Stomach (tissue), 19 donors: Measurements from ENCODE around the gene NDUFA8. TPM values are rescaled to one million over a fixed set of nuclear protein-coding genes. Genes with fewer than 3 reads are reported as not detected.

Experiments used
- DNase-seq, 2 donors: peaks; one replicate each; pipeline versions ENCODE4 v3.0.0 to v3.0.0-alpha.2; 2013 to 2019
- H3K27ac ChIP-seq, 5 donors: fragments of 200-600 bp in 4 of 5; sonication (generic) in 4 of 5; one replicate each; pipeline ENCODE4 v1.5.1; 2013 to 2019; ENCODE audit warnings: mild to moderate bottlenecking in 1 of 5, moderate library complexity in 1 of 5
- H3K27me3 ChIP-seq, 3 donors: fragments of 200-600 bp; sonication (generic); one replicate each; pipeline ENCODE4 v1.5.1; 2017 to 2019; ENCODE audit warnings: mixed run types in 1 of 3
- H3K36me3 ChIP-seq, 4 donors: fragments of 200-600 bp; sonication (generic); 1 replicate in 3 of 4; 2 replicates in 1 of 4; pipeline ENCODE4 v1.5.1; 2016 to 2019
- H3K4me1 ChIP-seq, 4 donors: fragments of 200-600 bp; sonication (generic); one replicate each; pipeline ENCODE4 v1.5.1; 2016 to 2019
- H3K4me3 ChIP-seq, 4 donors: fragments of 200-600 bp; sonication (generic) in 3 of 4; one replicate each; pipeline ENCODE4 v1.5.1; 2016 to 2019; ENCODE audit warnings: mild to moderate bottlenecking in 1 of 4
- H3K9me3 ChIP-seq, 4 donors: fragments of 200-600 bp; sonication (generic); one replicate each; pipeline ENCODE4 v1.5.1; 2016 to 2019
- CTCF ChIP-seq, 7 experiments: fragments of 450-650 bp in 4 of 7; fragments of 200-600 bp in 3 of 7; sonication (generic) in 3 of 7; IDR thresholded peaks; one replicate each; pipeline ENCODE4 v1.5.1; 2016 to 2019; ENCODE audit warnings: antibody characterized with exemption in 7 of 7, control low read depth in 2 of 7, mild to moderate bottlenecking in 1 of 7
- EP300 ChIP-seq: sonication (generic); formaldehyde crosslinking; IDR thresholded peaks from one replicate; pipeline ENCODE4 v1.6.1; 2017; ENCODE audit warnings: antibody characterized with exemption
- POLR2A ChIP-seq, 4 donors: fragments of 450-650 bp; IDR thresholded peaks; one replicate each; pipeline ENCODE4 v1.6.1; 2016; ENCODE audit warnings: antibody characterized with exemption in 4 of 4, control low read depth in 2 of 4, mild to moderate bottlenecking in 1 of 4, moderate library complexity in 1 of 4
- POLR2AphosphoS5 ChIP-seq, 3 donors: sonication (generic); formaldehyde crosslinking; IDR thresholded peaks; one replicate each; pipeline ENCODE4 v1.6.1; 2016; ENCODE audit warnings: antibody characterized with exemption in 3 of 3
- WGBS, 5 donors: extraction: QIAGEN DNeasy Blood & Tissue Kit in 3 of 5; methylation state at CpG; one replicate each; pipeline versions ENCODE4 v1.1.5 to v1.1.7; 2013 to 2018; 5-methylcytosine and 5-hydroxymethylcytosine counted together
- intact Hi-C: fragments of 100-400 bp; cut with DNase I; formaldehyde crosslinking; loops from one replicate; pipeline ENCODE4 v1.15.1; 2023; ENCODE audit warnings: low total_unique reads
- long read RNA-seq, 10 donors: transcript quantifications; one replicate each; lab custom pipeline, GENCODE V29; 2026
- polyA plus RNA-seq, 3 donors: library from polyadenylated mRNA; stranded (reverse); fragments of 200-250 nt; gene quantifications; one replicate each; pipeline ENCODE4 v1.2.3, GENCODE V29; 2013
- total RNA-seq, 5 donors: library from RNA; depleted of rRNA; stranded (reverse); fragments of >200 nt; gene quantifications; one replicate each; pipeline versions ENCODE4 v1.1.0 to v1.2.3, GENCODE V29; 2014 to 2016
- donor health status: healthy with polysubstance abuse.
- donor health status: Bipolar disorder and iron deficiency.
- donor health status: healthy.

Gene NDUFA8
- 10 to 100 TPM; 10.5 to 75.5 (median 30.1) TPM for total RNA-seq
- 100 to 1,000 TPM in 2 of 3 donors, 10 to 100 TPM in 1; 84.6 to 130 (median 112) TPM for polyA plus RNA-seq
- long read RNA-seq, donor 1, transcript NDUFA8-201 (4 exons, 844 nt) = major isoform, 21 of 27 reads
- long read RNA-seq, donor 1, partial matches to known transcripts = 6 of 27 reads
- long read RNA-seq, donor 1, other reads (novel, unspliced or antisense) = 0 of 27 reads
- long read RNA-seq, donor 2, transcript NDUFA8-201 (4 exons, 844 nt) = major isoform, 33 of 38 reads
- long read RNA-seq, donor 2, partial matches to known transcripts = 5 of 38 reads
- long read RNA-seq, donor 2, other reads (novel, unspliced or antisense) = 0 of 38 reads
- long read RNA-seq, donor 3, transcript NDUFA8-201 (4 exons, 844 nt) = major isoform, 30 of 41 reads
- long read RNA-seq, donor 3, partial matches to known transcripts = 11 of 41 reads
- long read RNA-seq, donor 3, other reads (novel, unspliced or antisense) = 0 of 41 reads
- long read RNA-seq, donor 4, partial matches to known transcripts = 0 of 3 reads
- long read RNA-seq, donor 4, other reads (novel, unspliced or antisense) = 0 of 3 reads
- long read RNA-seq, donor 5, transcript NDUFA8-201 (4 exons, 844 nt) = major isoform, 33 of 48 reads
- long read RNA-seq, donor 5, partial matches to known transcripts = 15 of 48 reads
- long read RNA-seq, donor 5, other reads (novel, unspliced or antisense) = 0 of 48 reads
- long read RNA-seq, donor 6, transcript NDUFA8-201 (4 exons, 844 nt) = major isoform, 116 of 132 reads
- long read RNA-seq, donor 6, partial matches to known transcripts = 16 of 132 reads
- long read RNA-seq, donor 6, other reads (novel, unspliced or antisense) = 0 of 132 reads
- long read RNA-seq, donor 7, transcript NDUFA8-201 (4 exons, 844 nt) = major isoform, 43 of 55 reads
- long read RNA-seq, donor 7, partial matches to known transcripts = 12 of 55 reads
- long read RNA-seq, donor 7, other reads (novel, unspliced or antisense) = 0 of 55 reads
- long read RNA-seq, donor 8, transcript NDUFA8-201 (4 exons, 844 nt) = major isoform, 44 of 71 reads
- long read RNA-seq, donor 8, partial matches to known transcripts = 27 of 71 reads
- long read RNA-seq, donor 8, other reads (novel, unspliced or antisense) = 0 of 71 reads
- long read RNA-seq, donor 9, transcript NDUFA8-201 (4 exons, 844 nt) = major isoform, 43 of 73 reads
- long read RNA-seq, donor 9, partial matches to known transcripts = 30 of 73 reads
- long read RNA-seq, donor 9, other reads (novel, unspliced or antisense) = 0 of 73 reads
- long read RNA-seq, donor 10, transcript NDUFA8-201 (4 exons, 844 nt) = major isoform, 19 of 19 reads
- long read RNA-seq, donor 10, partial matches to known transcripts = 0 of 19 reads
- long read RNA-seq, donor 10, other reads (novel, unspliced or antisense) = 0 of 19 reads

- DNase-seq = peak; percentile 97 to 99
- Histone ChIP-seq H3K27me3 (no peaks in the 10 kb centered on the region), H3K36me3 (no peaks in the 10 kb centered on the region), H3K4me3 (peak within 1 kb of the TSS; percentile 83 to 96 (median 95)), H3K9me3 (peaks cover 0 to 8% (median 2%) of the 10 kb centered on the region in 4 donors), H3K4me1 (peaks cover 17 to 52% (median 31%) of the 10 kb centered on the region in 4 donors), H3K27ac (peak within 1 kb of the TSS; percentile 87 to 95 (median 93))
- TF ChIP-seq CTCF (IDR thresholded peaks at IDR 0.05) = peak in 2 of 7 experiments; percentile 12 to 35
- TF ChIP-seq POLR2A (IDR thresholded peaks at IDR 0.05) = no peak
- TF ChIP-seq POLR2AphosphoS5 (IDR thresholded peaks at IDR 0.05) = peak; percentile 89 to 98 (median 92)
- TF ChIP-seq EP300 = no peak
- intact Hi-C loops = no loop called here
- WGBS, 5 donors = 1% methylated on average over 51 to 56 of the region's 56 CpGs
These were observed at the start of gene NDUFA8, which contains the start of gene MORN5 for GRCh38 chr9:122159026-122159924. Gene NDUFA8, minus strand, starts transcription at chr9:122159779. Its CDS starts 102 bp downstream, at chr9:122159677. Gene MORN5, plus strand, starts transcription at chr9:122159908. Its CDS starts 65 bp downstream, at chr9:122159973.

- Histone ChIP-seq H3K36me3 (no peaks in the 10 kb centered on the region), H3K27me3 (peaks cover 0 to 55% (median 0%) of the 10 kb centered on the region in 3 donors), H3K4me3 (no peak overlapping the region), H3K4me1 (peaks cover 0 to 12% (median 5%) of the 10 kb centered on the region in 4 donors), H3K9me3 (no peaks in the 10 kb centered on the region), H3K27ac (no peak overlapping the region)
- intact Hi-C loops = no loop called here
- 60 to 68% (median 62%) methylated on average over 9 of the region's 9 CpGs for WGBS, 5 donors
- TF ChIP-seq POLR2AphosphoS5 (IDR thresholded peaks at IDR 0.05) (no peak), CTCF (IDR thresholded peaks at IDR 0.05) (no peak), POLR2A (IDR thresholded peaks at IDR 0.05) (no peak), EP300 (no peak)
- DNase-seq = no peak
These were observed 47.5 kb upstream of the NDUFA8 start for GRCh38 chr9:122207096-122207495.

- Histone ChIP-seq H3K27me3 (peaks cover 0 to 48% (median 0%) of the 10 kb centered on the region in 3 donors), H3K27ac (no peak overlapping the region), H3K4me1 (peaks cover 0 to 19% (median 7%) of the 10 kb centered on the region in 4 donors), H3K9me3 (no peaks in the 10 kb centered on the region), H3K4me3 (no peak overlapping the region), H3K36me3 (no peaks in the 10 kb centered on the region)
- intact Hi-C loops = no loop called here
- 77 to 86% (median 84%) methylated on average over 9 of the region's 9 CpGs for WGBS, 5 donors
- peak in 1 of 2 donors; percentile 48 for DNase-seq
- TF ChIP-seq EP300 (no peak), POLR2AphosphoS5 (IDR thresholded peaks at IDR 0.05) (no peak), POLR2A (IDR thresholded peaks at IDR 0.05) (no peak), CTCF (IDR thresholded peaks at IDR 0.05) (no peak)
These were observed 46.8 kb upstream of the NDUFA8 start for GRCh38 chr9:122206118-122207046.
